Transverse colon (tissue), 4 donors: ENCODE results near the gene EEIG1. TPM values are rescaled to one million over a fixed set of nuclear protein-coding genes. Genes with fewer than 3 reads are reported as not detected.

ENCODE experiments used
- DNase-seq: peaks from one replicate; pipeline ENCODE4 v3.0.0-alpha.2; 2019
- H3K27ac ChIP-seq, 4 donors: fragments of 200-600 bp; sonication (generic); 2 replicates each; pipeline ENCODE4 v1.5.1; 2016 to 2018; ENCODE audit warnings: inconsistent platforms in 4 of 4
- H3K27me3 ChIP-seq: fragments of 200-600 bp; sonication (generic); 2 replicates; pipeline ENCODE4 v1.5.1; 2017; ENCODE audit warnings: inconsistent platforms
- H3K36me3 ChIP-seq, 4 donors: fragments of 200-600 bp; sonication (generic); 2 replicates each; pipeline ENCODE4 v1.5.1; 2017 to 2019; ENCODE audit warnings: inconsistent platforms in 4 of 4
- H3K4me1 ChIP-seq, 4 donors: fragments of 200-600 bp; sonication (generic); 2 replicates each; pipeline ENCODE4 v1.5.1; 2017 to 2020; ENCODE audit warnings: inconsistent platforms in 4 of 4
- H3K4me3 ChIP-seq, 4 donors: fragments of 200-600 bp; sonication (generic); 1 replicate in 1 of 4; 2 replicates in 3 of 4; pipeline versions ENCODE4 v1.5.1 to v1.6.1; 2017 to 2019; ENCODE audit warnings: inconsistent platforms in 4 of 4
- H3K9me3 ChIP-seq, 2 donors: fragments of 200-600 bp; sonication (generic); 2 replicates each; pipeline ENCODE4 v1.5.1; 2017 to 2019; ENCODE audit warnings: inconsistent platforms in 2 of 2
- CTCF ChIP-seq, 5 experiments: fragments of 200-600 bp in 3 of 5; fragments of 450-650 bp in 2 of 5; sonication (generic) in 3 of 5; IDR thresholded peaks; 1 replicate in 2 of 5; 2 replicates in 3 of 5; pipeline ENCODE4 v1.5.1; 2016 to 2017; ENCODE audit warnings: antibody characterized with exemption in 5 of 5, inconsistent platforms in 3 of 5, mild to moderate bottlenecking in 2 of 5, moderate library complexity in 1 of 5
- EP300 ChIP-seq: sonication (generic); formaldehyde crosslinking; IDR thresholded peaks from one replicate; pipeline ENCODE4 v1.6.1; 2017; ENCODE audit warnings: antibody characterized with exemption, low read depth
- POLR2A ChIP-seq: fragments of 450-650 bp; IDR thresholded peaks from one replicate; pipeline ENCODE4 v1.6.1; 2016; ENCODE audit warnings: antibody characterized with exemption, mild to moderate bottlenecking, moderate library complexity
- POLR2AphosphoS5 ChIP-seq, 3 donors: sonication (generic); formaldehyde crosslinking; IDR thresholded peaks; one replicate each; pipeline ENCODE4 v1.6.1; 2016; ENCODE audit warnings: antibody characterized with exemption in 3 of 3
- WGBS, 2 donors: methylation state at CpG; one replicate each; pipeline ENCODE4 v1.1.5; 2018; ENCODE audit warnings: low coverage in 1 of 2; 5-methylcytosine and 5-hydroxymethylcytosine counted together
- in situ Hi-C, 4 donors: fragments of 200-750 bp; cut with MboI; loops; one replicate each; pipeline versions ENCODE4 v1.15.0 to v1.15.1; 2017; ENCODE audit warnings: low sequenced_read_pairs in 3 of 4, low pct_ligation_motif_present in 1 of 4, low pct_unique_long_range_greater_than_20kb in 1 of 4
- intact Hi-C: fragments of 100-400 bp; cut with DNase I; formaldehyde crosslinking; loops from one replicate; pipeline ENCODE4 v1.15.1; 2023; ENCODE audit warnings: low total_unique reads
- total RNA-seq, 4 donors: library from RNA; depleted of rRNA; stranded (reverse); fragments of >200 nt; gene quantifications; one replicate each; pipeline ENCODE4 v1.1.0, GENCODE V29; 2016

EEIG1 gene
- total RNA-seq, 4 donors from 2014 or later = 77.0 to 230 (median 96.7) TPM

DNA sequence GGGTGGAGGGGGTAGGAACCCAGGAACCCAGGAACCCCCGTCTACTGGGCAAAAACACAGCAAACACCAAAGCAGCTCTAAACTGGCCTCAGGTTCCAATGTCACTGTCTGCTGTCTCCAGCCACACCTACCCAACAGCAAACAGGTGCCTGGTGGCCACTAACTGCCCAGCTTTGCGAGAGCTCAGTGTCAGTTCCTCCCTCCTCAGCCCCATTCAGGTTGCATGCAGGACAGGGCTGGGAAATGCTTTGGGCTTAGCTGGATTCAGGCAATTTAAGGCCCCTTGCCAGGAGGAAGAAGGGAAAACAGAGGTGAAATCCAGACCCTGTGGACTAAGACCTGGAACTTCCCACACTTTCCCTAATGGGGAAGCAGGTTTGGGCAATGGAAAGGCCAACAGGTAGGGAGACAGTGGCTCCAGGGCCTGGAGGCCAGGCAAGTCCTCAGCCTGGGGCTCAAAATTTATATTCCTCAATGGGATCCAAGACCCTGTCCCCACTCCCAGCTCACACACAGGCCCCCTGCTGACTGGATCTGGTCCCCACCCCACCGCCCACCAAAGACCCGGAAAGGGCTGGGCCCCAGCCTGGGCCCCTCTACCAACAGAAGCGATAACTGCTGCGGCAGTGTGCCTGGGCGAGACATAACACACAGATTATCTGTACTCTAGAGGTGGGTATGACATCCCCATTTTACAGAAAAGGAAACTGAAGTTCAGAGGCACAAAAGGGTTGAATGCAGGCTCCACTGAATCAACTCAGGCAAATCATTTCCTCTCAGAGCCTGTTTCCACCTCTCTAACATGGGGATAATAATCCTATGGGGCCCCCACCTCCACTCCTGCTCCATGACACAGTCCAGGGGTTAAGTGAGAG, 3.5 kb downstream of the EEIG1 start:
- H3K4me1 ChIP-seq = peaks cover 56 to 78% (median 75%) of the 10 kb centered on the region in 4 donors
- TF ChIP-seq EP300 (no peak), POLR2A (peak; percentile 66), CTCF (IDR thresholded peaks at IDR 0.05) (peak in 1 of 5 experiments; percentile 16), POLR2AphosphoS5 (IDR thresholded peaks at IDR 0.05) (peak; percentile 39 to 77 (median 68))
- H3K36me3 ChIP-seq = no peaks in the 10 kb centered on the region
- in situ Hi-C loops = no loop called here
- peak overlapping the region; percentile 94 to 98 (median 98) for H3K27ac ChIP-seq
- H3K4me3 ChIP-seq = peak overlapping the region; percentile 12 to 91 (median 82)
- H3K9me3 ChIP-seq = no peaks in the 10 kb centered on the region
- peak; percentile 71 for DNase-seq
- intact Hi-C loops = no loop called here
- no peaks in the 10 kb centered on the region for H3K27me3 ChIP-seq
- WGBS, 2 donors = 36% methylated on average over 7 of the region's 7 CpGs; no CpG with 5 or more reads in 1 of the 2 donors

- 35% methylated on average over 5 of the region's 6 CpGs; no CpG with 5 or more reads in 1 of the 2 donors for WGBS, 2 donors
- peaks cover 59 to 80% (median 78%) of the 10 kb centered on the region in 4 donors for H3K4me1 ChIP-seq
These were observed 4.3 kb downstream of the EEIG1 start for GRCh38 chr9:127976498-127976897.

GRCh38 chr9:127975376-127976315, 5.1 kb downstream of the EEIG1 start:
- Histone ChIP-seq H3K4me1 (peaks cover 65 to 85% (median 83%) of the 10 kb centered on the region in 4 donors), H3K27me3 (no peaks in the 10 kb centered on the region), H3K9me3 (no peaks in the 10 kb centered on the region), H3K27ac (peak overlapping the region; percentile 94 to 98 (median 98)), H3K4me3 (peak overlapping the region in 1 of 4 donors; percentile 91), H3K36me3 (no peaks in the 10 kb centered on the region)
- in situ Hi-C loops = no loop called here
- 67% methylated on average over 10 of the region's 10 CpGs; no CpG with 5 or more reads in 1 of the 2 donors for WGBS, 2 donors
- intact Hi-C loops = no loop called here
- DNase-seq = peak; percentile 9
- TF ChIP-seq CTCF (IDR thresholded peaks at IDR 0.05) (no peak), EP300 (no peak), POLR2A (no peak), POLR2AphosphoS5 (IDR thresholded peaks at IDR 0.05) (no peak)

More at GRCh38 chr9:127976498-127976897, 4.3 kb downstream of the EEIG1 start:
- DNase-seq = peak; percentile 77
- in situ Hi-C loops (no loop called here), intact Hi-C loops (no loop called here)
- Histone ChIP-seq H3K36me3 (no peaks in the 10 kb centered on the region), H3K27ac (peak overlapping the region; percentile 94 to 98 (median 98)), H3K27me3 (no peaks in the 10 kb centered on the region), H3K4me3 (peak overlapping the region in 3 of 4 donors; percentile 74 to 91 (median 91)), H3K9me3 (no peaks in the 10 kb centered on the region)
- no peak for TF ChIP-seq CTCF (IDR thresholded peaks at IDR 0.05)
- TF ChIP-seq POLR2A = no peak
- TF ChIP-seq EP300 = no peak
- peak; percentile 18 to 64 (median 32) for TF ChIP-seq POLR2AphosphoS5 (IDR thresholded peaks at IDR 0.05)
